ENCODE results near the gene CALR.

DNA sequence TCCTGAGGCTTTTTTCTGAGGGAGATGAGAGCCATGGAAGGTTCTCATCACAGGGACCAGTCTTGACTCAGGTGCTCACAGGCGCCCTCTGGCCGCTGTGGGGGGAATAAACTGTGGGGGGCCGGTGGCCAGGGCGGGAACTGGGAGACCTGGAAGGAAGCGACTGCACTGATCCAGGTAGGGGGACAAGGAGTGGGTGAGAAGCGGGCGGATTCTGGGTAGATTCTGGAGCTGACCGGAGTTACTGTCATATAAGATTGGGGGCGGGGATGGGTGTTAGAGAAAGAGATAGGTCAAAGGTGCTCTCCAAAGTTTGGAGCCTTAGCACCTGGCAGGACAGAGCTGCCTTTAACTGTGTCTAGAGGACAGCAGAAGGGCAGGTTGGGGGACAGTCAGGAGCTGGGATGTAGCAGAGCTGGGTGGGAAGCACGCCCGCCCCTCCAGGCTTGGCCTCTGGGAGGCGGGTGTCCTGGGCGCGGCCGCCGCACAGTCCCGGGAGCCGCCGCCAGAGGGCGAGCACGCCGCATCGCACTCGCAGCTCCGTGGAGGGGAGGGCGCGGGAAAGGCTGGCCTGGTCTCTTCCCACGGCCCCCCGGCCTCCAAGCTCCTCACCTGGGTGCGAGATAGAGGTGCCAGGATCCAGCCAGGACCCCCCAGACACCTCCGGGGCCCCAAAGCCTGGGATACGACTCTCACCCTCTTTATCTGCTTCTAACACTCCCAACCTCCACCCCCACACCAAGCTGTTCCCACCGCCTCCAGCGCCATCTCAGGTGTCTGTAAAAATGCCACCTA, 26.8 kb downstream of the CALR start:
- TF ChIP-seq, protein P1, sequence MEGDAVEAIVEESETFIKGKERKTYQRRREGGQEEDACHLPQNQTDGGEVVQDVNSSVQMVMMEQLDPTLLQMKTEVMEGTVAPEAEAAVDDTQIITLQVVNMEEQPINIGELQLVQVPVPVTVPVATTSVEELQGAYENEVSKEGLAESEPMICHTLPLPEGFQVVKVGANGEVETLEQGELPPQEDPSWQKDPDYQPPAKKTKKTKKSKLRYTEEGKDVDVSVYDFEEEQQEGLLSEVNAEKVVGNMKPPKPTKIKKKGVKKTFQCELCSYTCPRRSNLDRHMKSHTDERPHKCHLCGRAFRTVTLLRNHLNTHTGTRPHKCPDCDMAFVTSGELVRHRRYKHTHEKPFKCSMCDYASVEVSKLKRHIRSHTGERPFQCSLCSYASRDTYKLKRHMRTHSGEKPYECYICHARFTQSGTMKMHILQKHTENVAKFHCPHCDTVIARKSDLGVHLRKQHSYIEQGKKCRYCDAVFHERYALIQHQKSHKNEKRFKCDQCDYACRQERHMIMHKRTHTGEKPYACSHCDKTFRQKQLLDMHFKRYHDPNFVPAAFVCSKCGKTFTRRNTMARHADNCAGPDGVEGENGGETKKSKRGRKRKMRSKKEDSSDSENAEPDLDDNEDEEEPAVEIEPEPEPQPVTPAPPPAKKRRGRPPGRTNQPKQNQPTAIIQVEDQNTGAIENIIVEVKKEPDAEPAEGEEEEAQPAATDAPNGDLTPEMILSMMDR (IDR thresholded peaks at IDR 0.05) = peak; percentile 78
- TF ChIP-seq EP300 (IDR thresholded peaks at IDR 0.05; ENCODE audit: borderline replicate concordance in 1 of 2, low read depth in 1 of 2, low read length in 1 of 2) (no peak), TAF1 (IDR thresholded peaks at IDR 0.05; ENCODE audit: borderline replicate concordance, low read depth, low read length) (peak; percentile 19; the same call in 1 of the 2 replicates), NFIC (IDR thresholded peaks at IDR 0.05; ENCODE audit: borderline replicate concordance) (no peak), SMC3 (IDR thresholded peaks at IDR 0.05; ENCODE audit: low read depth, low read length) (peak; percentile 61; the same call in 1 of the 2 replicates)
- TF ChIP-seq, protein P2, sequence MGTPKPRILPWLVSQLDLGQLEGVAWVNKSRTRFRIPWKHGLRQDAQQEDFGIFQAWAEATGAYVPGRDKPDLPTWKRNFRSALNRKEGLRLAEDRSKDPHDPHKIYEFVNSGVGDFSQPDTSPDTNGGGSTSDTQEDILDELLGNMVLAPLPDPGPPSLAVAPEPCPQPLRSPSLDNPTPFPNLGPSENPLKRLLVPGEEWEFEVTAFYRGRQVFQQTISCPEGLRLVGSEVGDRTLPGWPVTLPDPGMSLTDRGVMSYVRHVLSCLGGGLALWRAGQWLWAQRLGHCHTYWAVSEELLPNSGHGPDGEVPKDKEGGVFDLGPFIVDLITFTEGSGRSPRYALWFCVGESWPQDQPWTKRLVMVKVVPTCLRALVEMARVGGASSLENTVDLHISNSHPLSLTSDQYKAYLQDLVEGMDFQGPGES (IDR thresholded peaks at IDR 0.05; ENCODE audit: low read depth, low read length) = no peak

Data from SK-N-SH (cell line).